A673 (cell line): ENCODE results near the gene MEG3. TPM values are rescaled to one million over a fixed set of nuclear protein-coding genes. Genes with fewer than 3 reads are reported as not detected.

Source experiments
- BruUV-seq: library from RNA; stranded (reverse); fragments of 400-500 nt; replicated peaks from 2 replicates; lab custom pipeline; 2021; lab: Mats Ljungman, UMichigan
- CTCF ChIA-PET: fragments of 300-600 bp; sonication (Branson Sonifier 250); formaldehyde crosslinking; loops from one replicate; lab custom pipeline; 2022; ENCODE audit warnings: antibody characterized with exemption; lab: Charles Lee
- POLR2A ChIA-PET: fragments of 300-600 bp; sonication (Branson Sonifier 250); formaldehyde crosslinking; loops from one replicate; lab custom pipeline; 2022; ENCODE audit warnings: antibody characterized with exemption; ENCODE audit not compliant: low non-redundant PET; lab: Charles Lee
- DNase-seq: peaks from one replicate; pipeline ENCODE4 v3.0.0-alpha.2; 2015; ENCODE audit warnings: low spot score
- H3K27ac ChIP-seq: fragments of 200-600 bp; sonication (generic); 2 replicates; pipeline ENCODE4 v1.5.1; 2016; ENCODE audit warnings: mixed run types, low read depth, mild to moderate bottlenecking, mixed read lengths, antibody characterized with exemption, low read length; ENCODE audit not compliant: poor library complexity, severe bottlenecking
- H3K27me3 ChIP-seq: fragments of 200-600 bp; sonication (generic); replicated peaks from 2 replicates; pipeline ENCODE4 v1.6.1; 2017; ENCODE audit warnings: mixed run types, low read depth, mild to moderate bottlenecking, mixed read lengths, antibody characterized with exemption, low read length; ENCODE audit not compliant: insufficient read depth, poor library complexity
- H3K36me3 ChIP-seq: fragments of 200-600 bp; sonication (generic); 2 replicates; pipeline ENCODE4 v1.6.1; 2016; ENCODE audit warnings: mixed run types, mild to moderate bottlenecking, mixed read lengths, antibody characterized with exemption, low read length; ENCODE audit not compliant: insufficient read depth, poor library complexity, severe bottlenecking
- H3K4me1 ChIP-seq: fragments of 200-600 bp; sonication (generic); 2 replicates; pipeline ENCODE4 v1.6.1; 2017; ENCODE audit warnings: mixed run types, mild to moderate bottlenecking, mixed read lengths, antibody characterized with exemption, low read length; ENCODE audit not compliant: insufficient read depth, poor library complexity, severe bottlenecking
- H3K4me3 ChIP-seq: fragments of 200-600 bp; sonication (generic); 2 replicates; pipeline ENCODE4 v1.5.1; 2016; ENCODE audit warnings: low read depth, mixed run types, mild to moderate bottlenecking, mixed read lengths, low read length; ENCODE audit not compliant: poor library complexity, severe bottlenecking
- H3K9me3 ChIP-seq: fragments of 200-600 bp; sonication (generic); 2 replicates; pipeline ENCODE4 v1.6.1; 2016; ENCODE audit warnings: mixed run types, low read depth, mild to moderate bottlenecking, mixed read lengths, antibody characterized with exemption, low read length; ENCODE audit not compliant: poor library complexity, severe bottlenecking
- CTCF ChIP-seq: fragments of 300-800, 200-600 bp; sonication (generic); conservative IDR thresholded peaks from 2 replicates; pipeline ENCODE4 v1.5.1; 2017; ENCODE audit warnings: low read depth, mild to moderate bottlenecking, antibody characterized with exemption, low read length, moderate library complexity, mixed read lengths
- EZH2 ChIP-seq: fragments of 200-600 bp; sonication (generic); IDR thresholded peaks from 2 replicates; pipeline ENCODE4 v1.6.1; 2017; ENCODE audit warnings: borderline replicate concordance, low read depth, mild to moderate bottlenecking, mixed read lengths, antibody characterized with exemption, low read length; ENCODE audit not compliant: poor library complexity, severe bottlenecking
- intact Hi-C: fragments of 100-400 bp; cut with micrococcal nuclease; formaldehyde crosslinking; loops from one replicate; pipeline ENCODE4 v1.10.0; 2022; ENCODE audit not compliant: unreplicated experiment
- total RNA-seq: library from RNA; stranded (reverse); gene quantifications from 2 replicates; pipeline ENCODE4 v1.2.3, GENCODE V29; 2021

MEG3 gene
- total RNA-seq, 1 experiment from 2014 or later, result 58.7 TPM

GRCh38 chr14:100810861-100811461 lies 15.0 kb upstream of the MEG3 start:
- Histone ChIP-seq H3K9me3 (peaks cover 15% of the 10 kb centered on the region), H3K4me1 (no peaks in the 10 kb centered on the region), H3K36me3 (no peaks in the 10 kb centered on the region), H3K27me3 (no peaks in the 10 kb centered on the region), H3K4me3 (no peak overlapping the region), H3K27ac (no peak overlapping the region)
- intact Hi-C loops, result no loop called here
- TF ChIP-seq CTCF, result no peak
- CTCF ChIA-PET, result no interaction called here
- BruUV-seq, result no TSS peak
- POLR2A ChIA-PET, result no interaction called here
- no peak for DNase-seq

GRCh38 chr14:100813291-100813690 lies 12.6 kb upstream of the MEG3 start:
- no peaks in the 10 kb centered on the region for H3K27me3 ChIP-seq
- peaks cover 15% of the 10 kb centered on the region for H3K9me3 ChIP-seq
- H3K36me3 ChIP-seq, result no peaks in the 10 kb centered on the region
- intact Hi-C loops, result no loop called here
- no TSS peak for BruUV-seq
- ChIA-PET POLR2A (interaction anchor here (0.5 kb wide), 1 partner anchor 13 kb away, joined by 11 read pairs; the partner anchor contains the start of gene MEG3), CTCF (no interaction called here)
- no peak overlapping the region for H3K27ac ChIP-seq
- no peak overlapping the region for H3K4me3 ChIP-seq
- DNase-seq, result no peak
- TF ChIP-seq EZH2, result no peak
- no peak for TF ChIP-seq CTCF
- H3K4me1 ChIP-seq, result no peaks in the 10 kb centered on the region

GRCh38 chr14:100815478-100816285 lies 10.2 kb upstream of the MEG3 start:
- intact Hi-C loops, result no loop called here
- H3K9me3 ChIP-seq, result no peaks in the 10 kb centered on the region
- no peaks in the 10 kb centered on the region for H3K4me1 ChIP-seq
- no peak overlapping the region for H3K27ac ChIP-seq
- BruUV-seq, result no TSS peak
- H3K36me3 ChIP-seq, result no peaks in the 10 kb centered on the region
- no peaks in the 10 kb centered on the region for H3K27me3 ChIP-seq
- no peak overlapping the region for H3K4me3 ChIP-seq
- ChIA-PET POLR2A (no interaction called here), CTCF (no interaction called here)
- no peak for DNase-seq
- no peak for TF ChIP-seq CTCF
- TF ChIP-seq EZH2, result no peak
